Mammary epithelial cell (primary cell): Measurements from ENCODE around the gene BIRC7.

Source experiments
- CTCF ChIP-seq, 2 donors: IDR thresholded peaks in 1 of 2; conservative IDR thresholded peaks in 1 of 2; 2 replicates each; pipeline ENCODE4 v1.5.1; 2011 to 2012; ENCODE audit warnings: inconsistent platforms in 2 of 2, low read length in 2 of 2, mild to moderate bottlenecking in 2 of 2, control low read depth in 1 of 2, low read depth in 1 of 2; ENCODE audit not compliant: insufficient read depth in 1 of 2; ENCODE audit errors: extremely low read depth in 1 of 2
- EZH2 ChIP-seq: IDR thresholded peaks from 2 replicates; pipeline ENCODE4 v1.6.1; 2012; ENCODE audit warnings: low read length, inconsistent platforms, borderline replicate concordance

DNA sequence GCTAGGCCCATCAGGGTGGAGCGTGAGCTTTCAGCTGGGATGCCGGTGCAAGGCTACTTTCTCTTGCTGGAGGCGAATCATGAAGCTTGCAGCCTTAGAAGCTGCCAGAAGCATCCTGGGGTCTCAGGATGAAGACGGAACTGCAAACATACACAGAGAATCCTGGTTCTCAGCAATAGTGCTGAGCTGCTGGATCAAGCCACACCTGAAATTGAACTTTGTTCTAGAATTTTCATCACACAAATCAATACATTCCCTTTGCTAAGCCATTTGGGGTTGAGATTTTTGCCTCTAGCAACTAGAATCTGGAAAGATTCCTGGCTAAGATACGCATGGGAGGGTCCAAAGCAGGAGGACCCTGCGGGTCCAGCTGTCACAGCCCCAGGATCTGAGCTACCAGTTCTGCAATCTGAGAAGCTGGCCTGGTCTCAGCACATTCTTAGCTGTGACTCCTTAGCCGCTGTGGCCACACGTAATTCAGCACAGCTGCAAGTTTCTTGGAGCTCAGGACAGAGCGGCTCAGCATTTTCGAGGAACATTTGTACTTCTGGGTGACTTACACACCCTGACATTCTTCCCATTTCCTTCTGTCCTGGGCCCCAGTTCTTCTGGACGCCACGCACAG is 30.3 kb downstream of the BIRC7 start:
- no peak for TF ChIP-seq EZH2
- no peak for TF ChIP-seq CTCF (conservative IDR thresholded peaks at IDR 0.05 in 1 of 2, IDR thresholded peaks at IDR 0.05 in 1 of 2; ENCODE audit: extremely low read depth in 1 of 2, insufficient read depth in 1 of 2, low read depth in 1 of 2, low read length in 2 of 2)
